ENCODE results near the gene PPP1R37.

Gene PPP1R37

DNA sequence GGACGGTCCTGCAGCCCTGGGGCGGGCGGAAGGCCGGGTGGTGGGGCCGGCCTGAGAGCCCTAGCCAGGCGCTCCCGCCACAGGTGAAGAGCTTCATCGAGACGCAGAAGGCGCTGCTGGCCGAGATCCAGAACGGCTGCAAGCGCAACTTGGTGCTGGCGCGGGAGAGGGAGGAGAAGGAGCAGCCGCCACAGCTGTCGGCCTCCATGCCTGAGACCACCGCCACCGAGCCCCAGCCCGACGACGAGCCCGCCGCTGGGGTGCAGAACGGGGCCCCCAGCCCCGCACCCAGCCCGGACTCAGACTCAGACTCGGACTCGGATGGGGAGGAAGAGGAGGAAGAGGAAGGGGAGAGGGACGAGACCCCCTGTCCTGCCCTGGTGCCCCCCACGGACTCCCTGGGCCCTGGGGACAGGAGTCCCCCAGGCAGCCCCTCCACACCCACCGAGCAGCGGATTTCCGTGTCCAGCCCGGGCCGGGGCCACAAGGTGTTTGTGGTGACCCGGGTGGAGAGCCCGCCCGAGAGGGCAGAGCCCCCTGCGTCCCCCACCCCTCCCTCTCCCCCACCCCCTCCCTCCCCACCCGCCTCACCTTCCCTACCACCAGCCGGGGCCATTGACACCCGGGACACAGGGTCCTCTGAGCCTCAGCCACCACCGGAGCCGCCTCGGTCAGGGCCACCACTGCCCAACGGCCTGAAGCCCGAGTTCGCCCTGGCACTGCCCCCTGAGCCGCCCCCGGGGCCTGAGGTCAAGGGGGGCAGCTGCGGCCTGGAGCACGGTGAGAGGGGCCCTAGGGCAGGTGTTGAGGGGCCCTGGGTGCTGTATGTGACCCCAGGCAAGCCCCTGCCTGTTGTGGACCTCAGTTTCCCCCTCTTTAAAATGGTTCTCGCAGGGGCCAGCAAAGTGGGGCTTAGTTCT lies 52.6 kb downstream of the PPP1R37 start:
- TF ChIP-seq TAF1 (IDR thresholded peaks at IDR 0.05; ENCODE audit: borderline replicate concordance, insufficient read depth, low read length) (no peak), REST (IDR thresholded peaks at IDR 0.05; ENCODE audit: insufficient read depth in 1 of 2, low read depth in 2 of 2, low read length in 2 of 2) (no peak)

DNA sequence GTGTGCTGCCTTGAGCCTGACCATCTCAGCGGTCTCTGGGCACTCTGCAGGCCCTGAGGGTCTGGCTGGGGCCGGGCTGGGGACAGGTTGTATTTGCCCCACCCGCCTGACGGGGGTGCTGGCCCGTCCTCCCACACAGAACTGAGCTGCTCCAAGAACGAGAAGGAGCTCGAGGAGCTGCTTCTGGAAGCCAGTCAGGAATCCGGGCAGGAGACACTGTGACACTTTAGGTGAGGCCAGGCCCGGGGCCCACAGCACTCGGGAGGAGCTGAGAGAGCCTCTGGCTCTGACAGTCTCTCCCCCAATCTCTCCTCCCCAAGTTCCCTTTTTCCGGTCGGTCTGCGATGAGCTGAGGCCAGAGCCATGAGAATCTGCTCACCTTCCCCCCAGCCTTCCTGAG lies 53.3 kb downstream of the PPP1R37 start:
- no peak for TF ChIP-seq SIN3A (IDR thresholded peaks at IDR 0.05; ENCODE audit: borderline replicate concordance, insufficient read depth, low read length)
- no peak for TF ChIP-seq POLR2AphosphoS5 (IDR thresholded peaks at IDR 0.05; ENCODE audit: low read depth, low read length)
- TF ChIP-seq REST (IDR thresholded peaks at IDR 0.05; ENCODE audit: insufficient read depth in 1 of 2, low read depth in 2 of 2, low read length in 2 of 2): no peak
- no peak for TF ChIP-seq TAF1 (IDR thresholded peaks at IDR 0.05; ENCODE audit: borderline replicate concordance, insufficient read depth, low read length)
- no peak for TF ChIP-seq FOXP2 (optimal IDR thresholded peaks at IDR 0.05; ENCODE audit: borderline replicate concordance, extremely low read depth, extremely low read length, insufficient read depth)

DNA sequence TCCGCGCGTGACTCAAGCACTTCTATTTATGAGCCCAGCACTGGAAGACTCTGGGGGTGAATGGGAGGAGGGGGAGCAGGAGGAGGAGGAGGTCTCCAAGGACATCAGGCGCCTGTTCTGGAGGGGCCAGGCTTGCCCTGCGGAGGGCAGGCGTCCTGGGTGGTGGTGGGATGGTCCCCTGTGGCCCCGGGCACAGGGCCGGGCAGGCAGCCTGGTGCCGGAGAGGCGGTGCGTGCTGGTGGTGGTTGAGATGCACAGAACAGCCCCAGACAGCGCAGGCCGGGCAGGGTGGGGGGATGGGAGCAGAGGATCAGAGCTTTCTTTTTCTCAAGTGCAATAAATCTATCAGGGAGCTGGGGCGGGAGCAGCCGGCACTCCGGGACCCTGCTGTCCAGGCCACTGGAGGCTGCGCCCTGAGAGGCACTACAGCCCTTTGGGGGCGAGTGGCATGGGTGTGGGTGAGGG lies 53.8 kb downstream of the PPP1R37 start:
- TF ChIP-seq REST (IDR thresholded peaks at IDR 0.05; ENCODE audit: insufficient read depth in 1 of 2, low read depth in 2 of 2, low read length in 2 of 2) (no peak), POLR2AphosphoS5 (IDR thresholded peaks at IDR 0.05; ENCODE audit: low read depth, low read length) (no peak), FOXP2 (optimal IDR thresholded peaks at IDR 0.05; ENCODE audit: borderline replicate concordance, extremely low read depth, extremely low read length, insufficient read depth) (no peak), SIN3A (IDR thresholded peaks at IDR 0.05; ENCODE audit: borderline replicate concordance, insufficient read depth, low read length) (no peak), TAF1 (IDR thresholded peaks at IDR 0.05; ENCODE audit: borderline replicate concordance, insufficient read depth, low read length) (no peak)

- TF ChIP-seq TAF1 (IDR thresholded peaks at IDR 0.05; ENCODE audit: borderline replicate concordance, insufficient read depth, low read length) (no peak), POLR2AphosphoS5 (IDR thresholded peaks at IDR 0.05; ENCODE audit: low read depth, low read length) (no peak), REST (IDR thresholded peaks at IDR 0.05; ENCODE audit: insufficient read depth in 1 of 2, low read depth in 2 of 2, low read length in 2 of 2) (no peak), SIN3A (IDR thresholded peaks at IDR 0.05; ENCODE audit: borderline replicate concordance, insufficient read depth, low read length) (no peak), FOXP2 (optimal IDR thresholded peaks at IDR 0.05; ENCODE audit: borderline replicate concordance, extremely low read depth, extremely low read length, insufficient read depth) (no peak)
These were observed 55.1 kb downstream of the PPP1R37 start for GRCh38 chr19:45147835-45148676.
